HepG2 (cell line): ENCODE data around the gene ZNF277.

Experiments
- ESRRA ChIP-seq: sonication (generic); formaldehyde crosslinking; IDR thresholded peaks from 2 replicates; pipeline ENCODE4 v1.5.1; 2020; ENCODE audit warnings: mild to moderate bottlenecking, low read depth, missing genetic modification reagents
- EZH2 ChIP-seq: conservative IDR thresholded peaks from 2 replicates; pipeline ENCODE4 v1.6.1; 2012; ENCODE audit warnings: mild to moderate bottlenecking, low read depth, low read length, moderate library complexity
- FOXK2 ChIP-seq: fragments of 450-650 bp; IDR thresholded peaks from 2 replicates; pipeline ENCODE4 v1.6.1; 2016
- RARA ChIP-seq: IDR thresholded peaks from 2 replicates; pipeline ENCODE4 v1.6.1; 2016; ENCODE audit warnings: missing genetic modification reagents, missing compliant biosample characterization
- SRSF1 ChIP-seq: fragments of 200-400 bp; formaldehyde crosslinking; optimal IDR thresholded peaks from 2 replicates; pipeline ENCODE3; 2017; ENCODE audit warnings: mild to moderate bottlenecking, low read depth, low read length, moderate library complexity

GRCh38 chr7:112372101-112372500 lies 165.6 kb downstream of the ZNF277 start:
- no peak for TF ChIP-seq ESRRA (CRISPR knock-in tag)
- no peak for TF ChIP-seq SRSF1
- no peak for TF ChIP-seq EZH2
- TF ChIP-seq RARA = no peak
- TF ChIP-seq FOXK2 = no peak
